Muscle layer of duodenum (tissue), 2 donors: ENCODE data around the gene MYO5A.
"Not testable (repeated sequence)": the region's sequence is repeated elsewhere in the genome, so short reads cannot be mapped to it uniquely, and the experiment has no call there.

Experiments
- H3K27ac ChIP-seq: one replicate; pipeline ENCODE4 v1.7.0; 2013; ENCODE audit warnings: mild to moderate bottlenecking, low read length
- H3K27me3 ChIP-seq: one replicate; pipeline ENCODE4 v1.7.0; 2013; ENCODE audit warnings: low read depth, mild to moderate bottlenecking, control low read depth, low read length
- H3K36me3 ChIP-seq, 2 donors: one replicate each; pipeline ENCODE4 v1.7.0; 2013; ENCODE audit warnings: low read length in 2 of 2, control low read depth in 1 of 2, mild to moderate bottlenecking in 1 of 2; ENCODE audit not compliant: insufficient read depth in 2 of 2, control insufficient read depth in 1 of 2
- H3K4me1 ChIP-seq, 2 donors: one replicate each; pipeline ENCODE4 v1.7.0; 2013; ENCODE audit warnings: low read length in 2 of 2, mild to moderate bottlenecking in 2 of 2, control low read depth in 1 of 2, moderate library complexity in 1 of 2; ENCODE audit not compliant: insufficient read depth in 2 of 2, control insufficient read depth in 1 of 2
- H3K4me3 ChIP-seq, 2 donors: one replicate each; pipeline ENCODE4 v1.7.0; 2013; ENCODE audit warnings: low read length in 2 of 2, low read depth in 1 of 2, mild to moderate bottlenecking in 1 of 2
- H3K9me3 ChIP-seq, 2 donors: one replicate each; pipeline ENCODE4 v1.7.0; 2013; ENCODE audit warnings: low read length in 2 of 2, control low read depth in 1 of 2, mild to moderate bottlenecking in 1 of 2; ENCODE audit not compliant: control insufficient read depth in 1 of 2
- donor health status: healthy.

The MYO5A gene

GRCh38 chr15:52291204-52291603 lies 237.5 kb downstream of the MYO5A start:
- Histone ChIP-seq H3K4me1 (peaks cover 0 to 13% of the 10 kb centered on the region in 2 donors), H3K4me3 (no peak overlapping the region), H3K36me3 (no peaks in the 10 kb centered on the region), H3K27ac (no peak overlapping the region), H3K9me3 (no peaks in the 10 kb centered on the region), H3K27me3 (peaks cover 7% of the 10 kb centered on the region)

GRCh38 chr15:52290800-52291199 lies 237.9 kb downstream of the MYO5A start:
- Histone ChIP-seq H3K36me3 (no peaks in the 10 kb centered on the region), H3K9me3 (no peaks in the 10 kb centered on the region), H3K27me3 (peaks cover 7% of the 10 kb centered on the region), H3K4me1 (peaks cover 0 to 10% of the 10 kb centered on the region in 2 donors), H3K4me3 (no peak overlapping the region), H3K27ac (no peak overlapping the region)

- peaks cover 0 to 5% of the 10 kb centered on the region in 2 donors for H3K4me1 ChIP-seq
- no peak overlapping the region for H3K4me3 ChIP-seq
- H3K27me3 ChIP-seq = peaks cover 7% of the 10 kb centered on the region
- H3K36me3 ChIP-seq = no peaks in the 10 kb centered on the region
- H3K9me3 ChIP-seq = no peaks in the 10 kb centered on the region
- H3K27ac ChIP-seq = no peak overlapping the region
Measured at GRCh38 chr15:52290329-52290728, 238.4 kb downstream of the MYO5A start.

GRCh38 chr15:52289629-52290081 lies 239.0 kb downstream of the MYO5A start:
- Histone ChIP-seq H3K36me3 (no peaks in the 10 kb centered on the region), H3K27ac (no peak overlapping the region), H3K4me3 (no peak overlapping the region), H3K27me3 (peaks cover 1% of the 10 kb centered on the region), H3K9me3 (no peaks in the 10 kb centered on the region), H3K4me1 (no peaks in the 10 kb centered on the region)

GRCh38 chr15:52288986-52289385 lies 239.7 kb downstream of the MYO5A start:
- Histone ChIP-seq H3K4me1 (no peaks in the 10 kb centered on the region), H3K9me3 (no peaks in the 10 kb centered on the region), H3K4me3 (no peak overlapping the region), H3K36me3 (no peaks in the 10 kb centered on the region), H3K27me3 (no peaks in the 10 kb centered on the region), H3K27ac (no peak overlapping the region)

- no peak overlapping the region for H3K27ac ChIP-seq
- no peaks in the 10 kb centered on the region for H3K27me3 ChIP-seq
- no peaks in the 10 kb centered on the region for H3K4me1 ChIP-seq
- H3K9me3 ChIP-seq = no peaks in the 10 kb centered on the region
- H3K4me3 ChIP-seq = no peak overlapping the region
- H3K36me3 ChIP-seq = no peaks in the 10 kb centered on the region
Measured at GRCh38 chr15:52288051-52288942, 240.4 kb downstream of the MYO5A start.

- Histone ChIP-seq H3K36me3 (no peaks in the 10 kb centered on the region), H3K27ac (no peak overlapping the region), H3K27me3 (no peaks in the 10 kb centered on the region), H3K9me3 (no peaks in the 10 kb centered on the region), H3K4me1 (no peaks in the 10 kb centered on the region), H3K4me3 (no peak overlapping the region)
Measured at GRCh38 chr15:52287114-52287513, 241.6 kb downstream of the MYO5A start.

GRCh38 chr15:52285941-52286340 lies 242.7 kb downstream of the MYO5A start:
- not testable (repeated sequence) for H3K9me3 ChIP-seq, H3K27me3 ChIP-seq, H3K4me3 ChIP-seq, H3K27ac ChIP-seq, H3K36me3 ChIP-seq, H3K4me1 ChIP-seq

GRCh38 chr15:52284164-52284563 lies 244.5 kb downstream of the MYO5A start:
- H3K36me3 ChIP-seq = no peaks in the 10 kb centered on the region
- no peaks in the 10 kb centered on the region for H3K27me3 ChIP-seq
- no peaks in the 10 kb centered on the region for H3K4me1 ChIP-seq
- H3K4me3 ChIP-seq = no peak overlapping the region
- H3K27ac ChIP-seq = no peak overlapping the region
- H3K9me3 ChIP-seq = no peaks in the 10 kb centered on the region

GRCh38 chr15:52283281-52283680 lies 245.4 kb downstream of the MYO5A start:
- Histone ChIP-seq H3K27ac (no peak overlapping the region), H3K4me3 (no peak overlapping the region)

GRCh38 chr15:52282418-52282817 lies 246.3 kb downstream of the MYO5A start:
- Histone ChIP-seq H3K27me3 (no peaks in the 10 kb centered on the region), H3K27ac (no peak overlapping the region), H3K4me3 (no peak overlapping the region), H3K9me3 (no peaks in the 10 kb centered on the region), H3K36me3 (no peaks in the 10 kb centered on the region), H3K4me1 (no peaks in the 10 kb centered on the region)

More at GRCh38 chr15:52283281-52283680, 245.4 kb downstream of the MYO5A start:
- Histone ChIP-seq H3K4me1 (no peaks in the 10 kb centered on the region), H3K27me3 (no peaks in the 10 kb centered on the region), H3K36me3 (no peaks in the 10 kb centered on the region), H3K9me3 (no peaks in the 10 kb centered on the region)
